Measurements from ENCODE around the gene BRAT1. TPM values are rescaled to one million over a fixed set of nuclear protein-coding genes. Genes with fewer than 3 reads are reported as not detected.

BRAT1 gene
- total and polyA plus RNA-seq, 8 donors: 16.3 to 119 (median 27.4) TPM

DNA sequence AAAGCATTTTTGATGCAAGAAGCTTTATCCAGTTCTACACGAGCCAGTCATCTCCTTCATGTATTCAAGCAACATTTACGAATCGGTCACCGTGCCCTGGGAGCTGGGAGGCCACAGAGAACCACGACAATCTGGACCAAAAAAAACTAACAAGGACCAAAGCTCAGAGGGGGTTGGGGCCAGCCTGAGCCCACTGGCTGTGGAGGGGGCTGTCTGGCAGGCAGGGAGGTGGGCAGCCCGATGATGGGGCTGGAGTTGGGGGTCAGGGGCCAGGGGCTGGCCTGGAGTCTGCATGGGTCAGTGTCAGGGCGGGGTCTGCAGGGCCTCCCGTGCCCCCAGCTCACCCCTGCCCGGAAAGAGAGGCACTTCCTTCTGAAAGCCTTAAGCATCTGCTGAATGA lies 66.6 kb downstream of the BRAT1 start:
- Histone ChIP-seq H3K27me3 (peaks cover 0 to 10% (median 0%) of the 10 kb centered on the region in 3 donors), H3K27ac (peak overlapping the region in 2 of 5 donors; percentile 21 to 42), H3K9me3 (no peaks in the 10 kb centered on the region), H3K4me1 (peaks cover 0 to 24% (median 16%) of the 10 kb centered on the region in 4 donors), H3K36me3 (no peaks in the 10 kb centered on the region), H3K4me3 (no peak overlapping the region)
- TF ChIP-seq, protein P1, sequence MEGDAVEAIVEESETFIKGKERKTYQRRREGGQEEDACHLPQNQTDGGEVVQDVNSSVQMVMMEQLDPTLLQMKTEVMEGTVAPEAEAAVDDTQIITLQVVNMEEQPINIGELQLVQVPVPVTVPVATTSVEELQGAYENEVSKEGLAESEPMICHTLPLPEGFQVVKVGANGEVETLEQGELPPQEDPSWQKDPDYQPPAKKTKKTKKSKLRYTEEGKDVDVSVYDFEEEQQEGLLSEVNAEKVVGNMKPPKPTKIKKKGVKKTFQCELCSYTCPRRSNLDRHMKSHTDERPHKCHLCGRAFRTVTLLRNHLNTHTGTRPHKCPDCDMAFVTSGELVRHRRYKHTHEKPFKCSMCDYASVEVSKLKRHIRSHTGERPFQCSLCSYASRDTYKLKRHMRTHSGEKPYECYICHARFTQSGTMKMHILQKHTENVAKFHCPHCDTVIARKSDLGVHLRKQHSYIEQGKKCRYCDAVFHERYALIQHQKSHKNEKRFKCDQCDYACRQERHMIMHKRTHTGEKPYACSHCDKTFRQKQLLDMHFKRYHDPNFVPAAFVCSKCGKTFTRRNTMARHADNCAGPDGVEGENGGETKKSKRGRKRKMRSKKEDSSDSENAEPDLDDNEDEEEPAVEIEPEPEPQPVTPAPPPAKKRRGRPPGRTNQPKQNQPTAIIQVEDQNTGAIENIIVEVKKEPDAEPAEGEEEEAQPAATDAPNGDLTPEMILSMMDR (IDR thresholded peaks at IDR 0.05): no peak
- TF ChIP-seq POLR2AphosphoS5 (IDR thresholded peaks at IDR 0.05): no peak
- TF ChIP-seq EP300 (IDR thresholded peaks at IDR 0.05): no peak
- no peak for TF ChIP-seq POLR2A (IDR thresholded peaks at IDR 0.05)
- no peak for DNase-seq
- intact Hi-C loops (cut with DNase I; ENCODE audit: low total_unique reads): no loop called here
- 34 to 54% (median 48%) methylated on average over 8 to 9 of the region's 9 CpGs for WGBS, 5 donors

DNA sequence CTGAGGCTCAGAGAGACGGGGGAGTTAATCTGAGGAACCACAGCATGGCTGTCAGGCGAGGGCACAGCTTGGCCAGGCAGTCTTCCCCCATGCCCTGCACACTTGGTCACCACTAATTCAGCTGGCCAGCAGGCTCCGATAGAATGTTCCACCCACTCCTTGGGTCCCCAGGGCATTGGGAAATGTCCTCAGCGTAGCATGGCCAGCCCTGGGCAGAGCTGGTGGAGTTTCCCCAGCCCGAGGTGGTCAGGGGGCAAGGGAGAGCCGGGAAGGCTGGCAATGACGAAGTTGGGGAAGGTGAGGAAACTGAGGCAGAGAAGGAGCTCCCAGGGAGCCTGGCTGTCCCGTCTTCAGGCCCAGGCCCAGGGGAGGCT lies 67.1 kb downstream of the BRAT1 start:
- no peak for DNase-seq
- Histone ChIP-seq H3K4me3 (no peak overlapping the region), H3K27ac (peak overlapping the region in 2 of 5 donors; percentile 21 to 42), H3K9me3 (peaks cover 0 to 3% (median 1%) of the 10 kb centered on the region in 4 donors), H3K27me3 (peaks cover 0 to 14% (median 0%) of the 10 kb centered on the region in 3 donors), H3K4me1 (peaks cover 0 to 20% (median 12%) of the 10 kb centered on the region in 4 donors), H3K36me3 (no peaks in the 10 kb centered on the region)
- intact Hi-C loops (cut with DNase I; ENCODE audit: low total_unique reads): no loop called here
- TF ChIP-seq EP300 (IDR thresholded peaks at IDR 0.05): no peak
- TF ChIP-seq, protein P1 (IDR thresholded peaks at IDR 0.05): no peak
- no peak for TF ChIP-seq POLR2A (IDR thresholded peaks at IDR 0.05)
- TF ChIP-seq POLR2AphosphoS5 (IDR thresholded peaks at IDR 0.05): no peak
- 60 to 86% (median 83%) methylated on average over 5 to 8 of the region's 8 CpGs for WGBS, 5 donors

Small RNA genes within 50 kb of the gene (small RNA-seq; reads per million reads assigned to genes)
- 0 to 0.30 (median 0.18) reads per million in 4 donors for gene MIR4648

Other genes with a start within 250 kb of the BRAT1 start
- gene SNX8, start 241.1 kb downstream of the BRAT1 start, total RNA-seq: 10 to 100 TPM in 3 of 5 donors, 1 to 10 TPM in 2; 7.7 to 72.9 (median 11.6) TPM
- 10 to 100 TPM; 11.7 to 13.4 (median 12.4) TPM for gene SNX8, start 241.1 kb downstream of the BRAT1 start, polyA plus RNA-seq
- gene EIF3B, start 200.7 kb downstream of the BRAT1 start, total RNA-seq: 100 to 1,000 TPM; 115 to 373 (median 150) TPM
- 10 to 100 TPM; 64.8 to 90.1 (median 88.3) TPM for gene EIF3B, start 200.7 kb downstream of the BRAT1 start, polyA plus RNA-seq
- gene CHST12, start 151.9 kb downstream of the BRAT1 start, total RNA-seq: 10 to 100 TPM in 2 of 5 donors, 1 to 10 TPM in 3; 1.7 to 23.0 (median 8.5) TPM
- gene CHST12, start 151.9 kb downstream of the BRAT1 start, polyA plus RNA-seq: 1 to 10 TPM; 1.8 to 6.6 (median 6.0) TPM
- gene GRIFIN, start 79.1 kb downstream of the BRAT1 start, total RNA-seq: not detected
- gene GRIFIN, start 79.1 kb downstream of the BRAT1 start, polyA plus RNA-seq: not detected
- 100 to 1,000 TPM in 1 of 5 donors, 10 to 100 TPM in 3, 1 to 10 TPM in 1; 8.0 to 103 (median 36.2) TPM for gene LFNG, start 35.8 kb downstream of the BRAT1 start, total RNA-seq
- gene LFNG, start 35.8 kb downstream of the BRAT1 start, polyA plus RNA-seq: 10 to 100 TPM; 11.8 to 15.4 (median 14.1) TPM
- 100 to 1,000 TPM in 1 of 5 donors, 10 to 100 TPM in 3, 1 to 10 TPM in 1; 1.8 to 248 (median 49.1) TPM for gene IQCE, start 3.5 kb upstream of the BRAT1 start, total RNA-seq
- 10 to 100 TPM in 1 of 3 donors, 1 to 10 TPM in 2; 3.0 to 10.5 (median 7.5) TPM for gene IQCE, start 3.5 kb upstream of the BRAT1 start, polyA plus RNA-seq
- gene TTYH3, start 76.5 kb upstream of the BRAT1 start, total RNA-seq: 10 to 100 TPM; 16.2 to 79.1 (median 20.5) TPM
- 10 to 100 TPM in 1 of 3 donors, 1 to 10 TPM in 2; 4.1 to 10.8 (median 4.3) TPM for gene TTYH3, start 76.5 kb upstream of the BRAT1 start, polyA plus RNA-seq
- gene AMZ1, start 132.7 kb upstream of the BRAT1 start, total RNA-seq: 1 to 10 TPM in 1 of 5 donors, under 1 TPM in 2, not detected in 2; under 0.01 to 1.4 (median 0.45) TPM
- gene AMZ1, start 132.7 kb upstream of the BRAT1 start, polyA plus RNA-seq: not detected